Adipose tissue (tissue), 3 donors: ENCODE data around the gene SYNDIG1L. TPM values are rescaled to one million over a fixed set of nuclear protein-coding genes. Genes with fewer than 3 reads are reported as not detected.
"Not testable (repeated sequence)": the region's sequence is repeated elsewhere in the genome, so short reads cannot be mapped to it uniquely, and the experiment has no call there.

Experiments used
- H3K27ac ChIP-seq: one replicate; pipeline ENCODE4 v1.5.1; 2013; ENCODE audit warnings: low read depth, low read length
- WGBS, 3 donors: extraction: QIAGEN DNeasy Blood & Tissue Kit; methylation state at CpG; one replicate each; pipeline ENCODE4 v1.1.7; 2013; 5-methylcytosine and 5-hydroxymethylcytosine counted together
- polyA plus RNA-seq, 3 donors: library from polyadenylated mRNA; stranded (reverse); fragments of 200-250 nt; gene quantifications; one replicate each; pipeline ENCODE4 v1.2.3, GENCODE V29; 2013
- donor health status: healthy with polysubstance abuse.
- donor health status: Bipolar disorder and iron deficiency.
- donor health status: healthy.

SYNDIG1L gene
- polyA plus RNA-seq, 3 donors: 0.10 TPM; not detected in 1

GRCh38 chr14:74409441-74409840 lies 16.6 kb downstream of the SYNDIG1L start:
- 76 to 88% (median 87%) methylated on average over 6 of the region's 6 CpGs for WGBS, 3 donors

DNA sequence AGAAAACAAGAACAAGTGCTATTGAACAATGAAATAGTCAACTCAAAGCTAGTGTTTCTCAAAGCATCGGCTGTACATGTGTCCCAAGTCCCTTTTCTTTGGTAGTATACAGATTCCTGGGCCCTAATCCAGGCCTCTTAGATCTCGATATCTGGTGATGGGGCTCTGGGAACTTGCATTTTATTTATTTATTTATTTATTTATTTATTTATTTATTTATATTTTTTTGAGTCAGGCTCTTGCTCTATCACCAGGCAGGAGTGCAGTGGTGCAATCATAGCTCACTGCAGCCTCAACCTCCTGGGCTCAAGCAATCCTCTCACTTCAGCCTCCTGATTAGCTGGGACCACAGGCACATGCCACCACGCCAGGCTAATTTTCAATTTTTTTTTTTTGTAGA lies 17.1 kb downstream of the SYNDIG1L start:
- H3K27ac ChIP-seq: no peak overlapping the region
- 88 to 94% (median 89%) methylated on average over 3 of the region's 3 CpGs for WGBS, 3 donors

More at GRCh38 chr14:74409441-74409840, 16.6 kb downstream of the SYNDIG1L start:
- no peak overlapping the region for H3K27ac ChIP-seq

- 81 to 94% (median 93%) methylated on average over 5 of the region's 5 CpGs for WGBS, 3 donors
These were observed 18.2 kb downstream of the SYNDIG1L start for GRCh38 chr14:74407801-74408154.

DNA sequence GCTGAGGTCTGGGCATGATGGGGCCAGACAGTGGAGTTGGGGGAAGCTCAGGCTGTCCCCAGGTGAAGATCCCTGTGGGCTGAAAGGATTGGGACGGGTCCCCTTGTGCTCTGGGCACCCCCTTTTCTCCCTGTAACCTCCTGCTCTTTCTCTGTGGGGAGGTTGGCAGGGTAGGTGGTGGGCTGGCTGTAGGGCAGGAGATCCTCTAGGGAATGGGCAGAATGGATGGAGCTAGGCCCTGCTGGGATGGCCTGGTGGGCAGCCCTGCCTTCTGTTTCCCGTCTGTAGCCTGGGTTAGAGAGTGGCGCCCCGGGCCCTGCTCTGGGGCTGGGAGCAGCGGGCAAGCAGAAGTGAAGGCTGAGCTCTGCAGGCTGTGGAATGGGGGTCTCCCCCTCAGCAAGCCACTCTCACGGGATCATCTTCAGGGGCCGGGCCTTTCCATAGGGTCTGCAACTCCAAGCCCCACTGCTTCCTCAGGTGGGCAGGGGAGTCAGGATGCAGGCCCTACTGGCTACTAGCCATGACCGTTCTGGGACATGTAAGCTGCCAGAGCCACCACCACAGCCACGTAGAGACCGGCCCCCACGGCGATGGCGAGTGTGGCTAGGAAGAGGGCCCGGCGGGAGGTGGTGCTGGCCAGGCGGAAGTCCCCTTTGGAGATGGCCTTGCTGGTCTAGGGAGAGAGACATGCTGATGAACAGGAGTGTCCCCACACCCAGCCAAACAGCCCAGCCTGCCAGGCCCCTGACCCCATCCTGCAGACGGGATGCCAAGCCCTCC lies 18.8 kb downstream of the SYNDIG1L start:
- no peak overlapping the region for H3K27ac ChIP-seq
- WGBS, 3 donors: 86 to 90% (median 90%) methylated on average over 17 of the region's 17 CpGs

More at GRCh38 chr14:74407801-74408154, 18.2 kb downstream of the SYNDIG1L start:
- H3K27ac ChIP-seq: no peak overlapping the region

DNA sequence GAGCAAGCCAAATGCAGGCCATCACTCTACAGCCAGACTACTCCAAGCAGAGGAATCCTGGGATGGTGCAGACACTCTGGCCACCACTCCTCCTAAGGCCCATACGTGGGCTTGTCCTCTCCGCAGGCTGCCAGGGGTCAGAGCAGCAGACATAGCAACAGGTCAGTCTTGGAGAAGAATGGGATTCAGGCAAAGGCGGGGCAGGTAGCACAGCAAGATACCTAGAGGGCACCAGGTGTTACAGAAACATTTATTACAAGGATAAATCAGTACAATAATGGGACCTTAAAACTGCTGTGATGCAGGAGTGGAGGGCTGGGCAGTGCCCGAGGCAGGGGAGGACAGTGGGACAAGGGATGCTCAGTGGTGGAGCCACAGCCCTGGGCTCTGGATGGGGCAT lies 20.3 kb downstream of the SYNDIG1L start:
- H3K27ac ChIP-seq: no peak overlapping the region
- WGBS, 3 donors: 69 to 87% (median 86%) methylated on average over 4 of the region's 4 CpGs

DNA sequence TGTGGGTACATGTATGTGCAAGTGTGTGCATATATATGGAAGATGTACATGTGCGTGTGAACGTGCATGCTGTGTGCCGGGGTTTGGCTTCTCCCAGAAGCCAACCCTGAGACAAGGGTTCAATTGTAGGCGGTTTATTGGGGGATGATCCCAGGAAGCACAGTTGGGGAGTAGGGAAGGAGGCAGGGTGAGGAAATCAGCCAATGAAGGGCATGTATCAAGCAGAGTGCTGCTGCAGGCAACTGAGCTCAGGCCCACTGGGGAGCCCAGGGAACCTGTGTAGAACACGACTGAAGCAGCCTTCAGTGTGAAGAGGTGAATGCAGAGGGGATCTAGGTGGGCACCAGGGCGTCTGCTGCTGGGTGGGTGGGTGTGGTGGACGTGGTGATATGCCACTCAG lies 21.6 kb downstream of the SYNDIG1L start:
- H3K27ac ChIP-seq: no peak overlapping the region
- 68 to 82% (median 73%) methylated on average over 7 of the region's 7 CpGs for WGBS, 3 donors

DNA sequence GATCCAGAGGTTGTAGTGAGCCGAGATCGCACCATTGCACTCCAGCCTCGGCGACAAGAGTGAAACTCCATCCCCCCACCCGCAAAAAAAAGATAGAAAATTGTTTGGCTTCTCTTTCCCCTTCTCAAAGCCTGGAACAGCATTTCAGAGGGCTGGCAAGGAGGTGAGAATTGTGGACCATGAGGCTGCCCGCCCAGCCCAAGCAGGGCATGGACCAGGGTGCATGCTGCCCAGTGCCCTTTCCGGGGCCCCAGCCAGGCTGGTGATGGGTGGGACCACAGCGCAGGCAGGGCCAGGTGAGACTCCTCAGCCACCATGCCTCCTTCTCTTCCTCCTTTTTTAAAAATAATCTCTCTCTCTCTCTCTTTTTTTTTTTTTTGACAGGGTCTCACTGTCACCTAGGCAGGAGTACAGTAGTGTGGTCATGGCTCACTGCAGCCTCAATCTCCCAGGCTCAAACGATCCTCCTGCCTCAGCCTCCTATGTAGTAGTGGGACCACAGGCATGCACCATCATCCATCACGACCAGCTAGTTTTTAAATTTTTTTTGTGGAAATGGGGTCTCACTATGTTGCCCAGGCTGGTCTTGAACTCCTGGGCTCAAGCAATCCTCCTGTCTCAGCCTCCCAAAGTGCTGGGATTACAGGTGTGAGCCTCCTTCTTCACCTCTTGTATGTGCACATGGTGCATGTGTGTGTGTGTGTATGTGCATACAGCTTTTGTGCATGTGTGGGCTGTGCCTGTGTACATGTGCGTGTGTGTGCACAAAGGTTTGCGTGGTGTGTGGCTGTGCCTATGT lies 22.2 kb downstream of the SYNDIG1L start:
- 82 to 95% (median 91%) methylated on average over 12 of the region's 12 CpGs for WGBS, 3 donors
- no peak overlapping the region for H3K27ac ChIP-seq

DNA sequence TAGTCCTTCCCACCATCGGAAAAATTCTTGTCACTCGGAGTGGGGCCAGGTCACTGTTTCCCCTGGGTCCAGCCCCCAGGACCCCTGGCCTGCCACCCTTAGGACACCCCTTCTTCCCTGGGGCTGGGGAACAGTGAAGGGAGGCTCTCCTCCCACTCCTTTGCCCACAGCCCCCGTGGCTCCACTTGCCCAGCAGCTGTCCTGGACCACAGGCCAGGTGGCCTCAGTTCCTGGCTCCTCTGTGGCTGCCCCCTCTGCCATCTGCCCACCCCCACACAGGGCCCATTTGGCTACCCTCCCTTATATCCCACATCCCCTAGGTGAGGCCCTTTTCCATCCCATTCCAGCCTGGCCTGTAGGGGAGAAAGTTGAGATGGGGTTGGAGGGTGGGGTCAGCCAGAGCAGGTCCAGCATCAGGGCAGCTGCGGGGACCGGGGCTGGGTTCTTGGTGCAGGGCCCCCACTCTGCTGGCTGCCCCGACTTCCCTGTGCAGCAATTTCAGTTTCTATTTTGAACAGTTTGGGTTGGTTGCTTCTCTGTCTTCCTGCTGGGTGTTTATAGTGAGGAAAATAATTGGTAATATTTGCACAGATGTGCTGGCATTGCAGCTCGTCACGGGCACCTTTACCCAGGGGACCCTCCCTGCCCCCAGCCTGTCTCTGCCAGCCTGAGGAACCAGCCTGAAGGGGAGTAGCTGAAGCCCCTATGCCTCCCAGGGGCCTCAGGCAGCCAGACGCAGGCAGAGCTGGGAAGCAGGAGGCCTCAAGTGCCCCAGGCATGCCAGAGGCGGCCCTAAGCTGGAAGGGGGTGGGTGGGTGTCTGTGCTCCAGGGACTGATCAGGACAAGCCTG lies 23.4 kb downstream of the SYNDIG1L start:
- H3K27ac ChIP-seq: no peak overlapping the region
- 45 to 56% (median 48%) methylated on average over 10 of the region's 10 CpGs for WGBS, 3 donors

- no peak overlapping the region for H3K27ac ChIP-seq
- WGBS, 3 donors: 7 to 9% (median 7%) methylated on average over 12 of the region's 12 CpGs
These were observed 24.3 kb downstream of the SYNDIG1L start for GRCh38 chr14:74401504-74402241.

DNA sequence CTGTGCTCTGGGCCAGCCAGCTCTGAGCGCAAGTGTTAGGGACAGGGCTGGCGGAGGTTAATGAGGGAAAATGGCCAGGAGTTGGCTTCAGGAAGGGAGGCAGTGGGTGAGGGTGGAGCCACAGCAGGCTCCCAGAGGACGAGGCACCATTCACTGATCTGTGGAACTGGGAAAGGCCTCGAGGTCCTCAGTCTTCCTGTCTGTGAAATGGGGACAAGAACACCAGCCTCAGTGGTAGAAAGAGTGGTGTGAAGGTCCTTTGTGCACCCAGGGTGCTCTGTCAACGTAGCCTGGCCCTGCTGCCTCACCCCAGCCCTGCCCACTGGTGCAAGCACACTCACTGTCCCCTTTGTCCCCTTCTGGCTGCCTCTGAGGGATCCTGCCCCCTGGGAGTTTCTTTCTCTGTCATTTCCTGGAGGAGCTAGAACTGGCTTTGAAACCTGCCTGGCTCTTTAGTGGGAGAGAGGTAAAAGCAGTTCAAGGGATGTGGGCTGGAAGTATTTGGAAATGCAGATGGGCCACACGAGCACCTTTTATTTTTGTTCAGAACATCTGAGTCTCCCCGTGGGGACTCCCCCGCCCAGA lies 25.0 kb downstream of the SYNDIG1L start:
- WGBS, 3 donors: 42 to 48% (median 45%) methylated on average over 8 of the region's 8 CpGs

GRCh38 chr14:74400031-74400685 lies 25.9 kb downstream of the SYNDIG1L start:
- 47 to 55% (median 51%) methylated on average over 13 of the region's 13 CpGs for WGBS, 3 donors
- H3K27ac ChIP-seq: no peak overlapping the region

More for the DNA sequence above, 25.0 kb downstream of the SYNDIG1L start:
- no peak overlapping the region for H3K27ac ChIP-seq

GRCh38 chr14:74395094-74395493 lies 30.9 kb downstream of the SYNDIG1L start:
- WGBS, 3 donors: 55 to 60% (median 56%) methylated on average over 4 of the region's 4 CpGs
- H3K27ac ChIP-seq: no peak overlapping the region

- WGBS, 3 donors: 46 to 61% (median 52%) methylated on average over 2 of the region's 2 CpGs
These were observed 31.5 kb downstream of the SYNDIG1L start for GRCh38 chr14:74394549-74394948.

GRCh38 chr14:74392616-74393570 lies 33.1 kb downstream of the SYNDIG1L start:
- no peak overlapping the region for H3K27ac ChIP-seq
- 72 to 87% (median 86%) methylated on average over 16 of the region's 16 CpGs for WGBS, 3 donors

More at GRCh38 chr14:74394549-74394948, 31.5 kb downstream of the SYNDIG1L start:
- H3K27ac ChIP-seq: no peak overlapping the region

- 83 to 97% (median 89%) methylated on average over 3 of the region's 3 CpGs for whole genome bisulfite sequencing, 3 donors
- no peak overlapping the region for H3K27ac ChIP-seq
These were observed 34.5 kb downstream of the SYNDIG1L start for GRCh38 chr14:74391479-74391878.

DNA sequence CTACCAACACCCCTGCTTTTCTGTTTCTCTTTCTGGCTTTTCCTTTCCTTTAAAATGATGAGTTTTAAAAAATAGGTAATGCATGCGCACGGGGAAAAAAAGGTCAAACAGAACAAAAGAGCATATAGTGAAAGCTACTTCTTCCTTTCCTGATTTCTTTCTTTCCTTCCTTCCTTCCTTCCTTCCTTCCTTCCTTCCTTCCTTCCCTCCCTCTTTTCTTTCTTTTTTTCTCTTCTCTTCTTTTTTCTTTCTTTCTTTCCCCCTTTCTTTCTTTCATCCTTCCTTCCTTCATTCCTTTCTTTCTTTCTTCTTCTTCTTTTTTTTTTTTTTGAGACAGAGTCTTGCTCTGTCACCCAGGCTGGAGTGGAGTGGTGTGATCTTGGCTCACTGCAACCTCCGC lies 35.5 kb downstream of the SYNDIG1L start:
- 84 to 92% (median 89%) methylated on average over 3 of the region's 3 CpGs for WGBS, 3 donors

More for the DNA sequence above, 35.5 kb downstream of the SYNDIG1L start:
- not testable (repeated sequence) for H3K27ac ChIP-seq
